Astrocyte (in vitro differentiated cells and primary cell): ENCODE measurements around the gene TMEM161B. TPM values are rescaled to one million over a fixed set of nuclear protein-coding genes. Genes with fewer than 3 reads are reported as not detected.
"Not testable (repeated sequence)": the region's sequence is repeated elsewhere in the genome, so short reads cannot be mapped to it uniquely, and the experiment has no call there.

ENCODE experiments used
- DNase-seq: peaks from one replicate; pipeline ENCODE4 v3.0.0-alpha.2; 2010; ENCODE audit warnings: low read depth
- FAIRE-seq: peaks from 2 replicates; lab custom pipeline; 2011; peaks lifted over from hg19 to GRCh38; lab: Jason Lieb, UNC
- H2AFZ ChIP-seq: 2 replicates; pipeline ENCODE4 v1.6.0; 2012; ENCODE audit warnings: low read depth, low read length, inconsistent platforms
- H3K27ac ChIP-seq: 2 replicates; pipeline ENCODE4 v1.5.1; 2011; ENCODE audit warnings: low read depth, low read length, inconsistent platforms
- H3K27me3 ChIP-seq: 2 replicates; pipeline ENCODE4 v1.6.0; 2011; ENCODE audit warnings: low read length, inconsistent platforms; ENCODE audit not compliant: insufficient read depth
- H3K36me3 ChIP-seq: 2 replicates; pipeline ENCODE4 v1.5.1; 2011; ENCODE audit warnings: low read length, inconsistent platforms; ENCODE audit not compliant: insufficient read depth
- H3K4me1 ChIP-seq: 2 replicates; pipeline ENCODE4 v1.5.1; 2011; ENCODE audit warnings: low read length, inconsistent platforms; ENCODE audit not compliant: insufficient read depth
- H3K4me2 ChIP-seq: 2 replicates; pipeline ENCODE4 v1.6.0; 2012; ENCODE audit warnings: low read length, inconsistent platforms
- H3K4me3 ChIP-seq: 2 replicates; pipeline ENCODE4 v1.5.1; 2011; ENCODE audit warnings: low read depth, mild to moderate bottlenecking, low read length, inconsistent platforms; ENCODE audit not compliant: insufficient read depth
- H3K79me2 ChIP-seq: 2 replicates; pipeline ENCODE4 v1.6.0; 2012; ENCODE audit warnings: mild to moderate bottlenecking, low read length, inconsistent platforms; ENCODE audit not compliant: insufficient read depth
- H3K9ac ChIP-seq: 2 replicates; pipeline ENCODE4 v1.6.0; 2012; ENCODE audit warnings: mild to moderate bottlenecking, low read length, inconsistent platforms
- H3K9me3 ChIP-seq: 2 replicates; pipeline ENCODE4 v1.5.1; 2012; ENCODE audit warnings: low read depth, mild to moderate bottlenecking, low read length, inconsistent platforms; ENCODE audit not compliant: insufficient read depth
- H4K20me1 ChIP-seq: 2 replicates; pipeline ENCODE4 v1.6.0; 2012; ENCODE audit warnings: low read length, inconsistent platforms; ENCODE audit not compliant: insufficient read depth
- H3K27ac Mint-ChIP-seq: one replicate; pipeline ENCODE4 v1.8.0; 2021; ENCODE audit warnings: mild to moderate bottlenecking, mixed read lengths; ENCODE audit not compliant: unreplicated experiment
- H3K27me3 Mint-ChIP-seq: one replicate; pipeline ENCODE4 v1.8.0; 2021; ENCODE audit warnings: low read depth, mixed read lengths; ENCODE audit not compliant: unreplicated experiment
- H3K36me3 Mint-ChIP-seq: one replicate; pipeline ENCODE4 v1.8.0; 2021; ENCODE audit warnings: low read depth, mixed read lengths; ENCODE audit not compliant: unreplicated experiment
- H3K4me1 Mint-ChIP-seq: one replicate; pipeline ENCODE4 v1.8.0; 2021; ENCODE audit warnings: low read depth, mixed read lengths; ENCODE audit not compliant: unreplicated experiment
- H3K4me3 Mint-ChIP-seq: one replicate; pipeline ENCODE4 v1.8.0; 2021; ENCODE audit warnings: mild to moderate bottlenecking, moderate library complexity, mixed read lengths; ENCODE audit not compliant: unreplicated experiment
- H3K9me3 Mint-ChIP-seq: one replicate; pipeline ENCODE4 v1.8.0; 2021; ENCODE audit warnings: mild to moderate bottlenecking, mixed read lengths; ENCODE audit not compliant: unreplicated experiment
- EZH2 ChIP-seq: IDR thresholded peaks from 2 replicates; pipeline ENCODE4 v1.6.1; 2012; ENCODE audit warnings: mild to moderate bottlenecking, low read length, inconsistent platforms; ENCODE audit not compliant: insufficient read depth
- total RNA-seq: library from RNA; stranded (reverse); gene quantifications from 2 replicates; pipeline ENCODE4 v1.2.1, GENCODE V29; 2021
- TF ChIP-seq, protein P1 (sequence below): IDR thresholded peaks from 2 replicates; pipeline ENCODE4 v1.5.1; 2011; ENCODE audit warnings: low read depth, mild to moderate bottlenecking, inconsistent platforms, low read length, moderate library complexity; ENCODE audit not compliant: insufficient read depth

Gene TMEM161B
- total RNA-seq, 1 donor from 2014 or later: 10.8 TPM

DNA sequence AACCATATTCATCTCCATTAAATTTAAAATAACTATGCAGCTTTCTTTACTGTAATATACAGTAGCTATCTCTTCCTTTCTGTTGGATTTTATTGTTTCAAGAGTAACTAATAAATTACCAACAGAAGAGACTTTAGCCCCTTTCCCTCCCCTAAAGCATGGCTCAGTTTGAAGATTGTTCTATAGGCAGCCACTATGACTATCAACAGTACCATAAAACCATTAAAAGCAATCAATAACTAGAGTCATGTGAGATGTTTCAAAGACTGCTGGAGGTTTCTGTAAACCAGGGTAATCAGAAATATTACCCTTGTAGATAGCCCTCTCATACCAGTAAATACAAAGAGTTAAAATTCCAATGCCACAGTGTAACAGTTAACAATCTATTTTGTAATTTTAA lies 73.0 kb downstream of the TMEM161B start:
- H3K4me1 Mint-ChIP-seq: no peaks in the 10 kb centered on the region
- Histone ChIP-seq H3K27ac (no peak overlapping the region), H3K9me3 (no peaks in the 10 kb centered on the region), H3K79me2 (no peaks in the 10 kb centered on the region), H3K4me3 (no peak overlapping the region), H4K20me1 (no peaks in the 10 kb centered on the region), H3K27me3 (no peaks in the 10 kb centered on the region), H3K36me3 (peaks cover 4% of the 10 kb centered on the region), H3K9ac (no peak overlapping the region), H3K4me2 (no peak overlapping the region), H2AFZ (no peak overlapping the region), H3K4me1 (no peaks in the 10 kb centered on the region)
- TF ChIP-seq EZH2: no peak
- TF ChIP-seq, protein P1, sequence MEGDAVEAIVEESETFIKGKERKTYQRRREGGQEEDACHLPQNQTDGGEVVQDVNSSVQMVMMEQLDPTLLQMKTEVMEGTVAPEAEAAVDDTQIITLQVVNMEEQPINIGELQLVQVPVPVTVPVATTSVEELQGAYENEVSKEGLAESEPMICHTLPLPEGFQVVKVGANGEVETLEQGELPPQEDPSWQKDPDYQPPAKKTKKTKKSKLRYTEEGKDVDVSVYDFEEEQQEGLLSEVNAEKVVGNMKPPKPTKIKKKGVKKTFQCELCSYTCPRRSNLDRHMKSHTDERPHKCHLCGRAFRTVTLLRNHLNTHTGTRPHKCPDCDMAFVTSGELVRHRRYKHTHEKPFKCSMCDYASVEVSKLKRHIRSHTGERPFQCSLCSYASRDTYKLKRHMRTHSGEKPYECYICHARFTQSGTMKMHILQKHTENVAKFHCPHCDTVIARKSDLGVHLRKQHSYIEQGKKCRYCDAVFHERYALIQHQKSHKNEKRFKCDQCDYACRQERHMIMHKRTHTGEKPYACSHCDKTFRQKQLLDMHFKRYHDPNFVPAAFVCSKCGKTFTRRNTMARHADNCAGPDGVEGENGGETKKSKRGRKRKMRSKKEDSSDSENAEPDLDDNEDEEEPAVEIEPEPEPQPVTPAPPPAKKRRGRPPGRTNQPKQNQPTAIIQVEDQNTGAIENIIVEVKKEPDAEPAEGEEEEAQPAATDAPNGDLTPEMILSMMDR: no peak
- H3K9me3 Mint-ChIP-seq: no peaks in the 10 kb centered on the region
- no peaks in the 10 kb centered on the region for H3K27me3 Mint-ChIP-seq
- H3K27ac Mint-ChIP-seq: no peak overlapping the region
- DNase-seq (no peak), FAIRE-seq (no peak)
- no peak overlapping the region for H3K4me3 Mint-ChIP-seq
- H3K36me3 Mint-ChIP-seq: peaks cover 8% of the 10 kb centered on the region

DNA sequence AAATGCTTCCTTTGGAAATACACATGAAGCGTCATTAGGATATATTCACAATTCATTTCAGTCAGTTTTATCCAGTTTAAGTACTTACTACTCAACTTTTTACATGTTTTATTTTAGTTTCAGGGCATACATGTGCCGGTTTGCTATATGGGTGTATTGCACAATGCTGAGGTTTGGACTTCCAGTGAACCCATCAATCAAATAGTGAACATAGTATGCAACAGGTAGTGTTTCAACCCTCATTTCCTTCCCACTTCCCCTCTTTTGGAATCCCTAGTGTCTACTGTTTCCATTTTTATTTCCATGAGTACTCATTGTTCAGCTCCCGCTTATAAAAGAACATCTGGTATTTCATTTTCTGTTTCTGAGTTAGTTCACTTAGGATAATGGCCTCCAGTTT lies 74.7 kb downstream of the TMEM161B start:
- no peak overlapping the region for H3K9ac ChIP-seq
- H3K27me3 ChIP-seq: no peaks in the 10 kb centered on the region
- no peak overlapping the region for H3K27ac Mint-ChIP-seq
- peaks cover 2% of the 10 kb centered on the region for H3K36me3 ChIP-seq
- no peak overlapping the region for H3K4me3 Mint-ChIP-seq
- no peaks in the 10 kb centered on the region for H3K79me2 ChIP-seq
- peaks cover 16% of the 10 kb centered on the region for H3K36me3 Mint-ChIP-seq
- FAIRE-seq (no peak), DNase-seq (no peak)
- no peaks in the 10 kb centered on the region for H3K4me1 Mint-ChIP-seq
- H3K9me3 Mint-ChIP-seq: peaks cover 10% of the 10 kb centered on the region
- H3K4me3 ChIP-seq: no peak overlapping the region
- H3K27ac ChIP-seq: no peak overlapping the region
- no peaks in the 10 kb centered on the region for H3K27me3 Mint-ChIP-seq
- H3K9me3 ChIP-seq: peaks cover 4% of the 10 kb centered on the region
- no peak overlapping the region for H2AFZ ChIP-seq
- no peak for TF ChIP-seq EZH2
- TF ChIP-seq, protein P1: no peak
- no peaks in the 10 kb centered on the region for H4K20me1 ChIP-seq
- no peaks in the 10 kb centered on the region for H3K4me1 ChIP-seq
- H3K4me2 ChIP-seq: no peak overlapping the region

DNA sequence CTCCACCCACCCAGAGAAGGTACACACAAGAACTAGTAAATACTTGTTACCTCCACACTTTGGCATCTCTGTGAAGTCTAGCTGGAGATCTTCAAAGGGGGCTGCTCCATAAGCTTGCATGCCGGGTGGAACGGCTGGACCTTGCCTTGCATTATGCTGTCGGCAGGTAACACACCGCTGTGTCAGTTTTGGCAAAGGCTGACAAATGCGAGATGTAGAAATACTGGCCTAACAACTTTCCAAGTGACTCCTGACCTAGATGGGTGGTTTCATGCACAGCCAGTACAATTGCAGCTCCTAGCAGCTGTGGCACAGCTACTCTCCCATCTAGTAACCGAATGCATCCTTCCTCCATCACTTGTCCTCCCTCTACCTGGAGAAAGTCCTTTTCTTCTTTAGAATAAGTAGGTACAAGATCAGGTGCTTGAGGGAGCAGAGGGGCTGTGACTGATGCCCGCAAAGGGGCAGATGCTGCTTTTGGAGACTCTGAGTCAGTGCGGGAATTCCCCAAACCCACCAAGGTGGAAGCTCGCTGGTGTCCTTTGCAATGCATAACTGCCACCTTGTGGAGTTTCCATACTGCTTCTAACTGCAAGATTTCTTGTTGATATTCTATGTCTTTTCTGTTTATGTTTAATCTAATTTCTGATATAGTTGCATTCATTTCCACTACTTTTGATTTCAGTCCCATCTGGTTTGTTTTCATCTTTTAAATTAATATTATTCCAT lies 78.4 kb downstream of the TMEM161B start:
- DNase-seq: no peak
- H3K27ac Mint-ChIP-seq: no peak overlapping the region
- Histone ChIP-seq H3K9ac (no peak overlapping the region), H3K4me3 (no peak overlapping the region), H3K27me3 (no peaks in the 10 kb centered on the region), H3K4me1 (no peaks in the 10 kb centered on the region), H3K36me3 (no peaks in the 10 kb centered on the region), H3K27ac (no peak overlapping the region), H3K79me2 (no peaks in the 10 kb centered on the region), H3K4me2 (no peak overlapping the region), H3K9me3 (peaks cover 8% of the 10 kb centered on the region), H4K20me1 (no peaks in the 10 kb centered on the region), H2AFZ (no peak overlapping the region)
- no peaks in the 10 kb centered on the region for H3K27me3 Mint-ChIP-seq
- TF ChIP-seq EZH2: no peak
- TF ChIP-seq, protein P1: no peak
- no peak for FAIRE-seq
- peaks cover 23% of the 10 kb centered on the region for H3K36me3 Mint-ChIP-seq
- no peaks in the 10 kb centered on the region for H3K4me1 Mint-ChIP-seq
- peaks cover 22% of the 10 kb centered on the region for H3K9me3 Mint-ChIP-seq
- no peak overlapping the region for H3K4me3 Mint-ChIP-seq

DNA sequence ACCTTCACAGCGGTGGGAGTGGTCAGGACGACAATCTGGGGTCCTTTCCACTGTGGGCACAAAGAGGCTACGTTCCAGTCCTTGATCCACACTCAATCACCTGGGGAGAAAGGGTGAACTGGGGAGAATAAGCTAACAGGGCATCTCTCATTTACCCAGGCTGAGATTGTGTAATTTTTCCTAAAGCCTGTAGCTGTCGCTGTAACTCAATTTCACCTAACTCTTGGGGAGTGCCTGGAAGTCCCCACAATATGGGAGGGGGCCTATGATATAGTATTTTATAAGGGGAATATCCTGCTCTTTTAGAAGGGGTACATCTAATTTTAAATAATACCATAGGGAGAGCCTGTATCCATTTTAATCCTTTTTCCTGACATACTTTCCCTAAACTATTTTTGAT lies 79.2 kb downstream of the TMEM161B start:
- H3K9ac ChIP-seq, H3K27me3 ChIP-seq, H3K4me3 Mint-ChIP-seq, H3K79me2 ChIP-seq, H2AFZ ChIP-seq, H3K9me3 ChIP-seq, H3K4me2 ChIP-seq, H3K36me3 ChIP-seq, DNase-seq, FAIRE-seq, H3K27ac ChIP-seq, H3K27ac Mint-ChIP-seq, H3K4me1 ChIP-seq, H3K4me1 Mint-ChIP-seq, H4K20me1 ChIP-seq, H3K27me3 Mint-ChIP-seq, H3K4me3 ChIP-seq: not testable (repeated sequence)
- Mint-ChIP-seq H3K36me3 (peaks cover 21% of the 10 kb centered on the region), H3K9me3 (peaks cover 22% of the 10 kb centered on the region)
